BLaER1 (cell line): ENCODE measurements around the gene VARS2.

Experiments used
- H3K27ac ChIP-seq: shearing (Covaris generic); formaldehyde crosslinking; 2 replicates; pipeline ENCODE4 v1.8.1; 2022
- H3K27me3 ChIP-seq: shearing (Covaris generic); formaldehyde crosslinking; 2 replicates; pipeline ENCODE4 v1.8.1; 2022
- H3K36me3 ChIP-seq: shearing (Covaris generic); formaldehyde crosslinking; 2 replicates; pipeline ENCODE4 v1.8.1; 2022
- H3K4me1 ChIP-seq: shearing (Covaris generic); formaldehyde crosslinking; 2 replicates; pipeline ENCODE4 v1.8.1; 2022
- H3K4me2 ChIP-seq: shearing (Covaris generic); formaldehyde crosslinking; 2 replicates; pipeline ENCODE4 v1.8.1; 2022
- H3K4me3 ChIP-seq: shearing (Covaris generic); formaldehyde crosslinking; 2 replicates; pipeline ENCODE4 v1.8.1; 2022
- H3K9ac ChIP-seq: shearing (Covaris generic); formaldehyde crosslinking; 2 replicates; pipeline ENCODE4 v1.8.1; 2022
- H3K9me3 ChIP-seq: shearing (Covaris generic); formaldehyde crosslinking; 2 replicates; pipeline ENCODE4 v1.8.1; 2022
- H4K20me1 ChIP-seq: shearing (Covaris generic); formaldehyde crosslinking; 2 replicates; pipeline ENCODE4 v1.8.1; 2022
- Cebpa-rat ChIP-seq: shearing (Covaris generic); IDR thresholded peaks from 2 replicates; pipeline ENCODE4 v1.8.1; 2022

The VARS2 gene

GRCh38 chr6:30942338-30943060 lies 28.5 kb downstream of the VARS2 start:
- no peak overlapping the region for H3K4me2 ChIP-seq
- TF ChIP-seq Cebpa-rat: no peak
- no peaks in the 10 kb centered on the region for H3K9me3 ChIP-seq
- no peaks in the 10 kb centered on the region for H4K20me1 ChIP-seq
- H3K9ac ChIP-seq: no peak overlapping the region
- no peaks in the 10 kb centered on the region for H3K27me3 ChIP-seq
- H3K36me3 ChIP-seq: no peaks in the 10 kb centered on the region
- H3K27ac ChIP-seq: no peak overlapping the region
- no peak overlapping the region for H3K4me3 ChIP-seq
- H3K4me1 ChIP-seq: no peaks in the 10 kb centered on the region

GRCh38 chr6:30944051-30944450 lies 30.0 kb downstream of the VARS2 start:
- no peak overlapping the region for H3K4me2 ChIP-seq
- no peaks in the 10 kb centered on the region for H3K4me1 ChIP-seq
- no peaks in the 10 kb centered on the region for H3K36me3 ChIP-seq
- no peak overlapping the region for H3K27ac ChIP-seq
- H3K9me3 ChIP-seq: no peaks in the 10 kb centered on the region
- H3K9ac ChIP-seq: no peak overlapping the region
- no peak overlapping the region for H3K4me3 ChIP-seq
- no peaks in the 10 kb centered on the region for H4K20me1 ChIP-seq
- no peak for TF ChIP-seq Cebpa-rat
- H3K27me3 ChIP-seq: no peaks in the 10 kb centered on the region

GRCh38 chr6:30945281-30945680 lies 31.2 kb downstream of the VARS2 start:
- no peak overlapping the region for H3K27ac ChIP-seq
- H4K20me1 ChIP-seq: no peaks in the 10 kb centered on the region
- TF ChIP-seq Cebpa-rat: no peak
- no peak overlapping the region for H3K4me3 ChIP-seq
- H3K36me3 ChIP-seq: no peaks in the 10 kb centered on the region
- no peak overlapping the region for H3K4me2 ChIP-seq
- H3K4me1 ChIP-seq: no peaks in the 10 kb centered on the region
- no peaks in the 10 kb centered on the region for H3K9me3 ChIP-seq
- H3K27me3 ChIP-seq: no peaks in the 10 kb centered on the region
- no peak overlapping the region for H3K9ac ChIP-seq

- Histone ChIP-seq H3K36me3 (no peaks in the 10 kb centered on the region), H3K4me1 (no peaks in the 10 kb centered on the region), H3K27ac (no peak overlapping the region), H4K20me1 (no peaks in the 10 kb centered on the region), H3K9me3 (0 out of 2 replicates have a peak, but pooled peaks cover 8% of the 10 kb centered on the region), H3K27me3 (peaks cover 1% of the 10 kb centered on the region; the same call in 1 of the 2 replicates), H3K9ac (no peak overlapping the region), H3K4me2 (no peak overlapping the region), H3K4me3 (no peak overlapping the region)
- TF ChIP-seq Cebpa-rat: no peak
These were observed 33.2 kb downstream of the VARS2 start for GRCh38 chr6:30947231-30947630.

- no peak for TF ChIP-seq Cebpa-rat
- H3K9me3 ChIP-seq: 0 out of 2 replicates have a peak, but pooled peaks cover 8% of the 10 kb centered on the region
- no peak overlapping the region for H3K4me3 ChIP-seq
- H3K36me3 ChIP-seq: no peaks in the 10 kb centered on the region
- H3K9ac ChIP-seq: no peak overlapping the region
- H4K20me1 ChIP-seq: no peaks in the 10 kb centered on the region
- peaks cover 4% of the 10 kb centered on the region; the same call in 1 of the 2 replicates for H3K27me3 ChIP-seq
- H3K4me2 ChIP-seq: no peak overlapping the region
- H3K27ac ChIP-seq: no peak overlapping the region
- no peaks in the 10 kb centered on the region for H3K4me1 ChIP-seq
These were observed 34.8 kb downstream of the VARS2 start for GRCh38 chr6:30948811-30949210.

GRCh38 chr6:30951907-30952469 lies 38.0 kb downstream of the VARS2 start:
- 0 out of 2 replicates have a peak, but pooled peaks cover 8% of the 10 kb centered on the region for H3K9me3 ChIP-seq
- TF ChIP-seq Cebpa-rat: no peak
- H3K4me1 ChIP-seq: peaks cover 22% of the 10 kb centered on the region
- H3K27me3 ChIP-seq: peaks cover 4% of the 10 kb centered on the region; the same call in 1 of the 2 replicates
- no peak overlapping the region for H3K9ac ChIP-seq
- H3K4me3 ChIP-seq: no peak overlapping the region
- no peaks in the 10 kb centered on the region for H4K20me1 ChIP-seq
- H3K27ac ChIP-seq: no peak overlapping the region
- H3K4me2 ChIP-seq: no peak overlapping the region
- H3K36me3 ChIP-seq: no peaks in the 10 kb centered on the region

- Histone ChIP-seq H3K27ac (no peak overlapping the region), H3K4me2 (peak overlapping the region; percentile 95), H3K4me1 (peaks cover 22% of the 10 kb centered on the region), H3K9me3 (0 out of 2 replicates have a peak, but pooled peaks cover 8% of the 10 kb centered on the region), H4K20me1 (no peaks in the 10 kb centered on the region), H3K36me3 (no peaks in the 10 kb centered on the region), H3K9ac (peak overlapping the region; percentile 65; the same call in 1 of the 2 replicates), H3K4me3 (peak overlapping the region; percentile 63), H3K27me3 (peaks cover 4% of the 10 kb centered on the region; the same call in 1 of the 2 replicates)
- no peak for TF ChIP-seq Cebpa-rat
These were observed 40.8 kb downstream of the VARS2 start for GRCh38 chr6:30954631-30955366.

GRCh38 chr6:30955367-30956042 lies 41.5 kb downstream of the VARS2 start:
- Histone ChIP-seq H3K27ac (no peak overlapping the region), H3K4me1 (peaks cover 22% of the 10 kb centered on the region), H3K4me2 (peak overlapping the region; percentile 95), H3K9ac (peak overlapping the region; percentile 65), H3K4me3 (peak overlapping the region; percentile 63), H3K9me3 (0 out of 2 replicates have a peak, but pooled peaks cover 8% of the 10 kb centered on the region), H3K27me3 (peaks cover 4% of the 10 kb centered on the region; the same call in 1 of the 2 replicates), H4K20me1 (no peaks in the 10 kb centered on the region), H3K36me3 (no peaks in the 10 kb centered on the region)
- no peak for TF ChIP-seq Cebpa-rat

GRCh38 chr6:30957716-30958115 lies 43.7 kb downstream of the VARS2 start:
- Histone ChIP-seq H3K4me3 (no peak overlapping the region), H3K36me3 (no peaks in the 10 kb centered on the region), H3K9me3 (no peaks in the 10 kb centered on the region), H3K27me3 (no peaks in the 10 kb centered on the region), H3K9ac (no peak overlapping the region), H3K4me1 (peaks cover 22% of the 10 kb centered on the region), H3K4me2 (no peak overlapping the region), H3K27ac (no peak overlapping the region), H4K20me1 (no peaks in the 10 kb centered on the region)
- TF ChIP-seq Cebpa-rat: no peak
